ENCODE measurements around the gene WDFY3. TPM values are rescaled to one million over a fixed set of nuclear protein-coding genes. Genes with fewer than 3 reads are reported as not detected.

The WDFY3 gene
- total and polyA plus RNA-seq, 2 experiments from 2014 or later: 3.1 to 45.6 TPM

DNA sequence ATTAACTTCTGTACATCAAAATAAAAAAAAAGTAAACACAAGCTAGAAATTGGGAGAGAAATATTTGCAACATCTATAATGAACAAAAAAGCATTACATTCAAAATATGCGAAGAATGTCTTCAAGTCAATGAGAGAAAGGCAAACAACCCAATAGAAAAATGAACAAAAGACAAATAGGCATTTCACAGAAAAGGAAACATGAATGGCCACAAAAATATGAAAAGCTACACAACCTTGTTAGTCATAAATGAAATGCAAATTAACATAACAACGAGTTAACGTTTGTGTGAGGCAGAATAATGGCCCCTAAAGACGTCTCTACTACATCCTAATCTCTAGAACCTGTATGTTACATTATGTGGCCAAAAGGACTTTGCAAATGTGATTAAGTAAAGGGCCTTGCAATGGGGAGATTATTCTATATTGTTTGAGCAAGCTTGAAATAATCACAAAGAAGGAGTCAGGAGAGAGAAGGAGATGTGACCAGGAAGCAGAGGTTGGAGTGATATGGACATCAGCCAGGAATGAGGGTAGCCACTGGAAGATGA is 86.8 kb downstream of the WDFY3 start:
- no peak overlapping the region for H2AFZ ChIP-seq
- no peaks in the 10 kb centered on the region for H4K20me1 ChIP-seq (ENCODE audit: insufficient read depth)
- peak overlapping the region; percentile 63 for H3K4me2 ChIP-seq (ENCODE audit: unreplicated experiment)
- DNase-seq: peak; percentile 21
- no peaks in the 10 kb centered on the region for H3K9me3 ChIP-seq (ENCODE audit: low read depth)
- H3K9me2 ChIP-seq (ENCODE audit: insufficient read depth): no peaks in the 10 kb centered on the region
- peaks cover 29% of the 10 kb centered on the region for H3K79me2 ChIP-seq (ENCODE audit: insufficient read depth)
- TF ChIP-seq EZH2 (IDR thresholded peaks at IDR 0.05; ENCODE audit: insufficient read depth, poor library complexity, severe bottlenecking) (no peak), EZH2phosphoT487 (IDR thresholded peaks at IDR 0.05; ENCODE audit: insufficient read depth, low read depth) (no peak)
- in situ Hi-C loops (cut with MboI): no loop called here
- H3K27me3 ChIP-seq (replicated peaks; ENCODE audit: insufficient read depth): no peaks in the 10 kb centered on the region
- H3F3A ChIP-seq (ENCODE audit: insufficient read depth): peaks cover 31% of the 10 kb centered on the region
- WGBS, 2 experiments (ENCODE audit: low coverage in 1 of 2, low lambda C conversion rate in 2 of 2, missing lambda C conversion rate in 2 of 2): 30 to 38% methylated on average over 4 of the region's 4 CpGs
- no peak overlapping the region for H3K9ac ChIP-seq
- H3K4me3 ChIP-seq: peak overlapping the region; percentile 28; the same call in 1 of the 2 replicates
- H3K36me3 ChIP-seq (ENCODE audit: low read depth): no peaks in the 10 kb centered on the region
- H3K27ac ChIP-seq: peak overlapping the region; percentile 72; the same call in 1 of the 2 replicates
- peaks cover 36% of the 10 kb centered on the region for H3K4me1 ChIP-seq (ENCODE audit: insufficient read depth)

DNA sequence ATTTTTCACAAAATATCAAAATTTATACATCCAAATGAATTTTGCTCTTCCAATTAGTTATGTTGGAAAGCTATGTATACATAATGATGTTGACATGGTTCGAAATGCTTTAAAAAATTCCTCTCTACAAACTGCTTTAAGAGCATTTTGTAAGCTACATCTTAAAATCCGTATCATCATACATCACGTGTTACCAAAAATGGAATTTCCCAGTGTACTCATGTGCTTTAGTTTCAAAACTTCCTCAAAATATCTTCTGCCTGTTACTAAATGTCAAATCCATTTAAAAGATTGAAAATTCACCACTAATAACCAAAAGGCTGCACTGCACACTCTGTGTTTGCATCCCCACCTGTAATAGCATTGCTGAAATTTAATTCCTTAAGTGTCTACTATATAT is 87.9 kb downstream of the WDFY3 start:
- H3K27me3 ChIP-seq (replicated peaks; ENCODE audit: insufficient read depth): no peaks in the 10 kb centered on the region
- peaks cover 31% of the 10 kb centered on the region for H3F3A ChIP-seq (ENCODE audit: insufficient read depth)
- no peaks in the 10 kb centered on the region for H3K9me3 ChIP-seq (ENCODE audit: low read depth)
- peaks cover 36% of the 10 kb centered on the region for H3K4me1 ChIP-seq (ENCODE audit: insufficient read depth)
- no peaks in the 10 kb centered on the region for H3K9me2 ChIP-seq (ENCODE audit: insufficient read depth)
- no peaks in the 10 kb centered on the region for H3K36me3 ChIP-seq (ENCODE audit: low read depth)
- DNase-seq: peak; percentile 41
- TF ChIP-seq EZH2 (IDR thresholded peaks at IDR 0.05; ENCODE audit: insufficient read depth, poor library complexity, severe bottlenecking) (no peak), EZH2phosphoT487 (IDR thresholded peaks at IDR 0.05; ENCODE audit: insufficient read depth, low read depth) (no peak)
- H3K4me2 ChIP-seq (ENCODE audit: unreplicated experiment): peak overlapping the region; percentile 63
- no peaks in the 10 kb centered on the region for H4K20me1 ChIP-seq (ENCODE audit: insufficient read depth)
- H3K9ac ChIP-seq: no peak overlapping the region
- no peak overlapping the region for H2AFZ ChIP-seq
- H3K4me3 ChIP-seq: no peak overlapping the region
- peak overlapping the region; percentile 72 for H3K27ac ChIP-seq
- peaks cover 24% of the 10 kb centered on the region for H3K79me2 ChIP-seq (ENCODE audit: insufficient read depth)
- in situ Hi-C loops (cut with MboI): no loop called here
- WGBS, 2 experiments (ENCODE audit: low coverage in 1 of 2, low lambda C conversion rate in 2 of 2, missing lambda C conversion rate in 2 of 2): 48 to 50% methylated on average over 3 of the region's 3 CpGs

GRCh38 chr4:84878090-84878489 is 88.4 kb downstream of the WDFY3 start:
- peak overlapping the region; percentile 34 for H3K9ac ChIP-seq
- H3F3A ChIP-seq (ENCODE audit: insufficient read depth): peaks cover 31% of the 10 kb centered on the region
- 0 out of 2 replicates have a peak overlapping the region, but pooled peaks have one; percentile 8 for H3K4me3 ChIP-seq
- 0% methylated on average over 1 of the region's 1 CpG for WGBS, 2 experiments (ENCODE audit: low coverage in 1 of 2, low lambda C conversion rate in 2 of 2, missing lambda C conversion rate in 2 of 2)
- TF ChIP-seq EZH2 (IDR thresholded peaks at IDR 0.05; ENCODE audit: insufficient read depth, poor library complexity, severe bottlenecking) (no peak), EZH2phosphoT487 (IDR thresholded peaks at IDR 0.05; ENCODE audit: insufficient read depth, low read depth) (no peak)
- no peaks in the 10 kb centered on the region for H4K20me1 ChIP-seq (ENCODE audit: insufficient read depth)
- peak; percentile 90 for DNase-seq
- H3K9me2 ChIP-seq (ENCODE audit: insufficient read depth): no peaks in the 10 kb centered on the region
- in situ Hi-C loops (cut with MboI): no loop called here
- no peaks in the 10 kb centered on the region for H3K9me3 ChIP-seq (ENCODE audit: low read depth)
- no peak overlapping the region for H2AFZ ChIP-seq
- no peaks in the 10 kb centered on the region for H3K36me3 ChIP-seq (ENCODE audit: low read depth)
- H3K27ac ChIP-seq: peak overlapping the region; percentile 72
- H3K4me2 ChIP-seq (ENCODE audit: unreplicated experiment): peak overlapping the region; percentile 63
- no peaks in the 10 kb centered on the region for H3K27me3 ChIP-seq (replicated peaks; ENCODE audit: insufficient read depth)
- H3K79me2 ChIP-seq (ENCODE audit: insufficient read depth): peaks cover 28% of the 10 kb centered on the region
- peaks cover 36% of the 10 kb centered on the region for H3K4me1 ChIP-seq (ENCODE audit: insufficient read depth)

DNA sequence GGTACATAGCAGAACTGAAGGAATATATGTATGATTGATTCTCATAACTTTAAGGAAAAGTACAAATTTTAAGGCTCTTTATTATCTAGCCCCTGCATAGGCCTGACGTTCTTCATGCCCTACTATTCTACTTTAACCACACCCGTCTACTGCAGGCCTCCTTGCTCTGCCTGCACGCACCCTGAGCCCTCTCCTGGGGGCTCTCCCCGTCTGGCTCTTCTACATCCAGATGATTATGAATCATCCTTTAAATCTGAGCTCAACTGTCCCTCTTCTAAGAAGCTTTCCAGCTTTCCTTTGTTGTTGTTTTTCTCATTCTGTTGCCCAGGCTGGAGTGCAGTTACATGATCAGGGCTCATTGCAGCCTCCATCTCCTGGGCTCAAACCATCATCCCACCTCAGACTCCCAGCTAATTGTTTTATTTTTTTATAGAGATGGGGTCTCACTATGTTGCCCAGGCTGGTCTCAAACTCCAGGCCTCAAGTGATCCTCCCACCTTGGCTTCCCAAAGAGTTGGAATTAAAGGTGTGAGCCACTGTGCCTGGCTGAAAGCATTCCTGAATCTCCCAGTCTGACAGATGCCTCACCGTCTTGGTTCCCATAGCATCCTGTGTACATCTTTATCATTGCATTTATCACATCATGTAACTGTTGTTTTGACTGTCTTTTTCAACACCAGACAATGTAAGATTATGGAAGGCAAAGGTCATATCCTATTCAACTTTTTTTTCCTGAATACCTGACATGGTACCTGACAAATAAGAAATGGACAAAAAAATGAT is 89.2 kb downstream of the WDFY3 start:
- H3K4me3 ChIP-seq: no peak overlapping the region
- no peaks in the 10 kb centered on the region for H3K27me3 ChIP-seq (replicated peaks; ENCODE audit: insufficient read depth)
- no peak overlapping the region for H2AFZ ChIP-seq
- peaks cover 31% of the 10 kb centered on the region for H3F3A ChIP-seq (ENCODE audit: insufficient read depth)
- 67 to 73% methylated on average over 5 of the region's 5 CpGs for WGBS, 2 experiments (ENCODE audit: low coverage in 1 of 2, low lambda C conversion rate in 2 of 2, missing lambda C conversion rate in 2 of 2)
- H3K9me3 ChIP-seq (ENCODE audit: low read depth): no peaks in the 10 kb centered on the region
- TF ChIP-seq EZH2 (IDR thresholded peaks at IDR 0.05; ENCODE audit: insufficient read depth, poor library complexity, severe bottlenecking) (no peak), EZH2phosphoT487 (IDR thresholded peaks at IDR 0.05; ENCODE audit: insufficient read depth, low read depth) (no peak)
- H3K36me3 ChIP-seq (ENCODE audit: low read depth): no peaks in the 10 kb centered on the region
- peaks cover 36% of the 10 kb centered on the region for H3K4me1 ChIP-seq (ENCODE audit: insufficient read depth)
- peak; percentile 38 for DNase-seq
- H3K27ac ChIP-seq: peak overlapping the region; percentile 72
- H3K4me2 ChIP-seq (ENCODE audit: unreplicated experiment): peak overlapping the region; percentile 63
- no peaks in the 10 kb centered on the region for H3K9me2 ChIP-seq (ENCODE audit: insufficient read depth)
- no peaks in the 10 kb centered on the region for H4K20me1 ChIP-seq (ENCODE audit: insufficient read depth)
- peaks cover 35% of the 10 kb centered on the region for H3K79me2 ChIP-seq (ENCODE audit: insufficient read depth)
- in situ Hi-C loops (cut with MboI): no loop called here
- H3K9ac ChIP-seq: peak overlapping the region; percentile 34

Measured in GM23248 (cell line).